Eye (tissue), 1 donor: ENCODE results near the gene CORO2B.

Experiments used
- DNase-seq: peaks from one replicate; pipeline ENCODE4 v3.0.0-alpha.2; 2015

Gene CORO2B

DNA sequence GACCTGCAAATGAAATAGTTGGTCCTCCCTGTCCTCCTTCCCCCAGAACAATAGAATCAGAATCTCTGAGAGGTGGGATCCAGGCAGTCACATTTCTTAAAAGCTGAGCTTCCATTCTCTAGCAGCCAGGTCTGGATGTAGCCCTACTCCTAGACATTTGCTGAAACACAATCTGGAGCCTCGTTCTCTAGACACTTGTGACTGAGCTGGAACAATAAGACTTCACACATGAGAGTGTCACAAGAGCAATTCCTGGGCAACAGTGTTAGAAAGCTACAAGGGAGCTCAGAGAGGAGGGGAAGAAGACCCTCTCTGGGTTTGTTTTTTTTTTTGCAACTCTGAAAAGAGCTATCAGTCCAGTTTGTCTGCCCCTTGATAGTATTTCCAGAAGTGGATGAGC, 14.5 kb downstream of the CORO2B start:
- DNase-seq, result no peak

DNA sequence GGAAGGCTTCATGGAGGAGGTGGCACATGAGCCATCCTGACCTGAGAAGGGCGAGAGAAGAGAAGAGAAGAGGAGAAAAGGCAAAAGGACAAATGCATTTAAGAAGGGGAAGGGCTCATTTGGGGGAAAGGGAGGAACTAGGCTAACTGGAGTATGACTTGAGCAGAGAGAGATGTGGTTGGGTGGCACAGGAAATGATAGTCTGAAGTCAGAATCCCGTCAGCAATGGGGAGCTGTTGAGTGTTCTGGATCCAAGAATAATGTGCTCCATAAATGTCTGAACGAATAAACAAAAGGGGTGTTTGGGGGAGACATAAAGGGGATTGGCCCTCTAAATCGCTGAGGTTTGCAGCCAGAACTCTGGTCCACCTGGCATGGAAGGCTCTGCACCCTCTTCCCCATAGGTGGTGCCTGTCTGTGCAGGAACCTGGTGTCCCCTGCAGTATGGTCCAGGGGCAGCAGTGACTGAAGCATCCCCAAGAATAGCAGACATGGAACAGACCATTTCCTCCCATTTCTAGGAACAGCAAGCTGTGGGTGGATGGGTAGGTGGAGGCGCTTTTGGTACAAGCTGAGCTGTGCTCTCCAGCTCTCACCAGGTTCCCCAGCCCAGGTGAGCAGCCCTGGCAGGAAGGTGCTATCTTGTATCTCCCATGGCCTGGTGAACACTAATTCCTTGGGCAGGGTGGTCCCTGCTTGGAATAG, 15.2 kb downstream of the CORO2B start:
- DNase-seq, result no peak

- no peak for DNase-seq
These were observed 15.9 kb downstream of the CORO2B start for GRCh38 chr15:68594533-68595259.

DNA sequence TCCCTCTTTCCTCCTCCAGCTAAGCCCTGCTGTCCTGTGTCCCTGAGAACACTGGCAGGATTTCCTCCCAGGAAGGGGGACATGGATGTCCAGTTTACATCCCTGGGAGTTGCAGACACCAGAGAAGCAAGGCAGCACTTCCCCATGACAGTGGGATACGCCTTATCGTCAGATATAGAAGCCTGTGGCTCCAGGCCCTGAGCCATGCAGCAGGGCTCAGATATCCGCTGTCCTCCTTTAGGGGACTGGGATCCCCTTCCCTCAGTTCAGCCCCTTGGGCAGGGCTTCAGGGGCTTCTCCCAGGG, 16.4 kb downstream of the CORO2B start:
- no peak for DNase-seq

- DNase-seq, result no peak
These were observed 17.0 kb downstream of the CORO2B start for GRCh38 chr15:68595761-68596160.

DNA sequence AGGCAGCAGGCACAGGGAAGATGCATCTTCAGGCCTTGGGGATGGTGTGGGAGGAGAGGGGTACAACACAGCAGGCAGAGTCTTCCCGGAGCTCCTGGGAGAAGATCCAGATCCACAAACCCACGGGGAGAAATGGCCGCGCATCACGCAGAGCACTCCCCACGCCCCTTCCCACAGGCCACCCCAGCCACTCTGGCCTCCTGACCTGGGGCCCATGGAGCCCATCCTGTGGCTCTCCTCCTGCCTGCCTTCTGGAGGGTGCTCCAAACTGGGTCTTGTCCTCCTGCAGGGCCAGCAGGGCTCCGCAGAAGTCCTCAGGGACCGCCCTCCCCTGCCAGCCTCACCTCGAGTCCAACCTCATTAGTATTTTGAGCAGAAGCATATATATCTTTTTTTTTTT, 17.9 kb downstream of the CORO2B start:
- no peak for DNase-seq

- no peak for DNase-seq
These were observed 18.8 kb downstream of the CORO2B start for GRCh38 chr15:68597581-68597980.

GRCh38 chr15:68598171-68599152, 19.7 kb downstream of the CORO2B start:
- no peak for DNase-seq

DNA sequence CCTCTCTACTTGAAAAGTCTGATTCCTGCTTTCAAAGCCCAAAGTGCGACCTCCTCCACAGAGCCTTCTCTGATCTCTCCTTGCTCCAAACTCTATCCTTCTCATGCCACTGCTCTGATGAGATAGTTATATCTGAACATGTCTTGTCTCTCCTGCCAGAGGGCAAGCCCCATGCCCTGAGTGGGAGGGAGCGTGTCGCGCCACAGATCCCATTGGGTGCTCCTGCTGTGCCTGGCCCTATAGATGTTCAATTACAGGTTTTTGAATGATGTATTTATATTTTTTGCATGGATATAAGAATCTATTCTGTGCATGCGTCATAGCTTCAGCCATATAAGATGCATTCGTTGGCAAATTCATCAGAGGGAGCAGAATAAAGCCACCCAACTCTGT, 20.4 kb downstream of the CORO2B start:
- no peak for DNase-seq

DNA sequence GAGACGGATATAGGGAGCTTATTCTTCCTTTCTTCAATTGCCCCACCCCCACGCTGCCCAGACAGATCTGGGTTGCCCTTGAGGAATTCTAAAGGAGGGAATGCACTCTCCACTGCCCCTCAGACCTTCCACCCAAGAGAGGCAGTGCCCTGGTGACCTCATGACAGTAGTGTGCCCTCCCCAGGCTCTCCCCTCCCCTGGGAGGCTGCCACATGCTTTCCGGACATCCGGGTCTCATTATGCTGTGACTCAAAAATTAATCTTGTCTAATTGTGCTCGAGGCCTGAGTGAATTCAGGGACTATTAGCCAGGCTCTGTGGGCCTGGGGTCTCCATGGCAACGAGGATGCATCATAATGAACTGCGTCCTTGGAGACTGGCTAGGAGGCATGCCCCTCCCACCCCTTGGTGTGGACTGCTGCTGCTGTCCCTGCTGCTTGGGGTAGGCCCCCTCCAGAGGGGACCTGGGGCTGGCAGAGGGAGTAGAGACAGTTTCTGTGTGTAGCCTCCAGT, 20.8 kb downstream of the CORO2B start:
- peak; percentile 97 for DNase-seq

- DNase-seq, result no peak
These were observed 22.7 kb downstream of the CORO2B start for GRCh38 chr15:68601206-68602197.

DNA sequence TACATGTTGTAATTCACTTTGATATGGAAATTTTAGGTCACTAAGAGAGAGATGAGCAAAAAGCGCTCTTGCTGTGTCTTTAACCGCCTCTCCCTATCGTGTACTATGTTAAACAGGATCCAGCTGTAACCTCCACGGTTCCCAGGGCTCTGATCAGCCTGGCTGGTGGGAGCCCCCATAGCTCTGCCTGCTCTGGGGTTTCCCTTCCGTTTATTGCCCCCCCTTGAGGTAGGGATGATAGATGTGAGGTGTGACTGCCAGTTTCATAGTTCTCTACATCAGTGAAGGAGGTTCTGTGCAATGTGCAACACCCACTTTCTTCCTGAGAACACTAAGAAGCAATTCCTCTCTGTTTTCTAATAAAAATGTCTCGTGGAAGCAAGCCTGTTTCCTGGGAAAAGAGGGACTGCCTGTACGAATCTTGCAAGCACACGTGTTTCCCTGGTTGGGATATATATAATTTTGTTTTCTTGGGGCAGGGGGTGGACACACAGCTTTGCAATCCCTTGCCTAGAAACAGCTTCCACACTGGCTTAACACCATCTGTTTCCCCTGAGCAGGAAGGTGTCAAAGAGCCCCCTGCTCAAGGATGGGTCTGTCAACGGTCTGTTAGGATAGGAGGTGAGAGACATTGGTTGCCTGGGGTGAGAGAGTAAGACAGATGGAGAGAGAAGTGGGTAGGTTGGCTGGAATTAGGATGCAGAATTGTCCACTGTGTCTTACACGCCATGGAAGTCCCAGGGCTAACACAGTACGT, 23.8 kb downstream of the CORO2B start:
- DNase-seq, result no peak

DNA sequence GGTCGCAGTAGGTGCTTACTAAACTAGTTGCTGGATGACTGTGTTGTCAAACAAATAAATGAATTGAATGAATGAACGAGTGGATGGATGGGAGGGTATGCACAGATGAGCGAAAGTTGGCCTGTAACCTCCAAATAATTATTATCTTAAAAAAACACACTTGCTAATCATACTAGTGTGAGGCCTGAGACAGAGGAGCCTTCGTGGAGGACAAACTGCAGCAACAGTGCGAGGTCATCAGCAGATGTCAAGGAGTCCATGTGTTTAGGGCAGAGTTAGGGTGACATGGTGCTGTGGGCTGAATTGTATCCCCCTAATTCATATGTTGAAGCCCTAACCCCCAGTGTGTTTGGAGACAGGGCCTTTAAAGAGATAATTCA, 24.4 kb downstream of the CORO2B start:
- DNase-seq, result no peak

DNA sequence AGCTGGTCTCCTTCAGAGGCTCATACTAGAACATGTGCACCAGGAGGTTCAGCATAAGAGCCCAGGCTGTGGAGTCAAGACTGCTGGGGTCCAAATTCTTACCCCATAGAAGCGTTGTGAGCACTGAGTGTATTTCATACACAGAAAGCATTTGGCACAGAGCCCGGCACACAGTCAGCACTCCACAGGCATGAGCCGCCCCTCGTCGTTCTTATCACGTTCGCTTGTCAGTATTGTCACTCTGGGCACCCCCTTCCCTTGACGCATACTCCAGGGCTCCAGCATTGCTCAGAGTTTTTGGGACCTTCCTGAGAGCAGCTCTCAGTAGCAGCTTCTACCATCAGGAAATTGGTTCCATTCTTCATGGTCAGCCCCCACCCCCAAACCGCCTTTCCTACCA, 25.2 kb downstream of the CORO2B start:
- DNase-seq, result no peak

- DNase-seq, result peak; percentile 71
These were observed 26.2 kb downstream of the CORO2B start for GRCh38 chr15:68604840-68605478.

- DNase-seq, result no peak
These were observed 27.6 kb downstream of the CORO2B start for GRCh38 chr15:68606375-68606774.

- peak; percentile 58 for DNase-seq
These were observed 29.5 kb downstream of the CORO2B start for GRCh38 chr15:68608206-68608843.

DNA sequence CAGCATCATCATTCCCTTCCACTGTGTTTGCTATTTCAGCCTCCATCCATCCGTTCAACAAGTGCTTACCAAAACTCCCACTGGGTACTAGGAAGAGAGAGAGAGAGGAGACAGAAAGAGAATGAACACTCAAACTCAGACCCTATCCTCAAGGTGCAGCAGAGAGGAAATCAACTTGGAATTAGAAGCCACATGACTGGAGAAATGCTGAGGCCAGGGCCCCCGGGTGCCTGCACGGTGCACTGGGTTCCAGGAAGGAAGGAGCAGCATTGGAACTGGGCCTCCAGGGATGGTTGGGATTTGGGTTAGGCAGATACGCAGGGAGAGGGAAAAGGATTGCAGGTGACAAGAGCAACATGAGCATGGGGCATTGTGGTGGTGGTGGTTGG, 30.0 kb downstream of the CORO2B start:
- DNase-seq, result no peak

DNA sequence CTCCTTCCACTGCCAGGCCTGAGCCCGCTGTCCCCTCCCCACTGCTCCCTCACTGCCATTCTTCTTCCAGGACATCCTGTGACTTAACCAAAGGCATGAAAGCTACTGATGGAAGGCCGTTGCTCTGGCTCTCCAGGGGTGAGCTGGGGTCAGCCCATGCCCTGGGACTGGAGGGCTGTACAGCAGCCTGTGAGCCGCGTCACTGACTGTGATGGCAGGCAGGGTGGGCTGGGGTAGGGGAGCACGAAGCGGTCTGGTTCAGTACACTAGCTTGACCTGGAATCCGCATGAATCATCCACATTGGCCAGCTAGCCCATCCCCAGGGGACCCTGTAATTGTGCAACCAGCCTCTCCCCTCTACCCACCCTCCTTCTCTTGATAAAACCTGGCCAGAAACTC, 30.8 kb downstream of the CORO2B start:
- DNase-seq, result peak; percentile 73

DNA sequence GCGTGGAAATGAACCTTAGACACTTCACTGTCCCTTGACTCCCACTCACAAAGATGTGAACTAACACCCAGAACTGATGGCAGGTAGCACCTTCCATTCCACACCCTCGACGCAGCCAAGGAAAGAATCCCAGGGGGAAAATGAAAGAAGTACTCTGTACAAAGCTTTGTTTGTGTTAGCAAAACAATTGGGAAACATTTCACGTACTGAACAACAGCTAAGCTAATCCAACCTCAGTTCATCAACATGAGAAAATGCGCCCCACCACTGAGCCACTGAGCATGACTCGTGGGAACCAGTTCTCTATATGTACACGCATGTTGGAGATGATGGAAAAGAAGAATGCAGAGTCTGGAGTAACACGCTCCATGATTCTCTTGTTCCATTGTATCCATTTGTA, 32.0 kb downstream of the CORO2B start:
- no peak for DNase-seq
